A673 (cell line): ENCODE data around the gene ZNHIT1. TPM values are rescaled to one million over a fixed set of nuclear protein-coding genes. Genes with fewer than 3 reads are reported as not detected.

ENCODE experiments used
- BruUV-seq: library from RNA; stranded (reverse); fragments of 400-500 nt; replicated peaks from 2 replicates; lab custom pipeline; 2021; lab: Mats Ljungman, UMichigan
- CTCF ChIA-PET: fragments of 300-600 bp; sonication (Branson Sonifier 250); formaldehyde crosslinking; loops from one replicate; lab custom pipeline; 2022; ENCODE audit warnings: antibody characterized with exemption; lab: Charles Lee
- POLR2A ChIA-PET: fragments of 300-600 bp; sonication (Branson Sonifier 250); formaldehyde crosslinking; loops from one replicate; lab custom pipeline; 2022; ENCODE audit warnings: antibody characterized with exemption; ENCODE audit not compliant: low non-redundant PET; lab: Charles Lee
- DNase-seq: peaks from one replicate; pipeline ENCODE4 v3.0.0-alpha.2; 2015; ENCODE audit warnings: low spot score
- H3K27ac ChIP-seq: fragments of 200-600 bp; sonication (generic); 2 replicates; pipeline ENCODE4 v1.5.1; 2016; ENCODE audit warnings: mixed run types, low read depth, mild to moderate bottlenecking, mixed read lengths, antibody characterized with exemption, low read length; ENCODE audit not compliant: poor library complexity, severe bottlenecking
- H3K27me3 ChIP-seq: fragments of 200-600 bp; sonication (generic); replicated peaks from 2 replicates; pipeline ENCODE4 v1.6.1; 2017; ENCODE audit warnings: mixed run types, low read depth, mild to moderate bottlenecking, mixed read lengths, antibody characterized with exemption, low read length; ENCODE audit not compliant: insufficient read depth, poor library complexity
- H3K36me3 ChIP-seq: fragments of 200-600 bp; sonication (generic); 2 replicates; pipeline ENCODE4 v1.6.1; 2016; ENCODE audit warnings: mixed run types, mild to moderate bottlenecking, mixed read lengths, antibody characterized with exemption, low read length; ENCODE audit not compliant: insufficient read depth, poor library complexity, severe bottlenecking
- H3K4me1 ChIP-seq: fragments of 200-600 bp; sonication (generic); 2 replicates; pipeline ENCODE4 v1.6.1; 2017; ENCODE audit warnings: mixed run types, mild to moderate bottlenecking, mixed read lengths, antibody characterized with exemption, low read length; ENCODE audit not compliant: insufficient read depth, poor library complexity, severe bottlenecking
- H3K4me3 ChIP-seq: fragments of 200-600 bp; sonication (generic); 2 replicates; pipeline ENCODE4 v1.5.1; 2016; ENCODE audit warnings: low read depth, mixed run types, mild to moderate bottlenecking, mixed read lengths, low read length; ENCODE audit not compliant: poor library complexity, severe bottlenecking
- H3K9me3 ChIP-seq: fragments of 200-600 bp; sonication (generic); 2 replicates; pipeline ENCODE4 v1.6.1; 2016; ENCODE audit warnings: mixed run types, low read depth, mild to moderate bottlenecking, mixed read lengths, antibody characterized with exemption, low read length; ENCODE audit not compliant: poor library complexity, severe bottlenecking
- EZH2 ChIP-seq: fragments of 200-600 bp; sonication (generic); IDR thresholded peaks from 2 replicates; pipeline ENCODE4 v1.6.1; 2017; ENCODE audit warnings: borderline replicate concordance, low read depth, mild to moderate bottlenecking, mixed read lengths, antibody characterized with exemption, low read length; ENCODE audit not compliant: poor library complexity, severe bottlenecking
- intact Hi-C: fragments of 100-400 bp; cut with micrococcal nuclease; formaldehyde crosslinking; loops from one replicate; pipeline ENCODE4 v1.10.0; 2022; ENCODE audit not compliant: unreplicated experiment
- total RNA-seq: library from RNA; stranded (reverse); gene quantifications from 2 replicates; pipeline ENCODE4 v1.2.3, GENCODE V29; 2021
- TF ChIP-seq, protein P1 (sequence below): fragments of 300-800, 200-600 bp; sonication (generic); conservative IDR thresholded peaks from 2 replicates; pipeline ENCODE4 v1.5.1; 2017; ENCODE audit warnings: low read depth, mild to moderate bottlenecking, antibody characterized with exemption, low read length, moderate library complexity, mixed read lengths

ZNHIT1 gene
- total RNA-seq, 1 experiment from 2014 or later = 65.1 TPM

DNA sequence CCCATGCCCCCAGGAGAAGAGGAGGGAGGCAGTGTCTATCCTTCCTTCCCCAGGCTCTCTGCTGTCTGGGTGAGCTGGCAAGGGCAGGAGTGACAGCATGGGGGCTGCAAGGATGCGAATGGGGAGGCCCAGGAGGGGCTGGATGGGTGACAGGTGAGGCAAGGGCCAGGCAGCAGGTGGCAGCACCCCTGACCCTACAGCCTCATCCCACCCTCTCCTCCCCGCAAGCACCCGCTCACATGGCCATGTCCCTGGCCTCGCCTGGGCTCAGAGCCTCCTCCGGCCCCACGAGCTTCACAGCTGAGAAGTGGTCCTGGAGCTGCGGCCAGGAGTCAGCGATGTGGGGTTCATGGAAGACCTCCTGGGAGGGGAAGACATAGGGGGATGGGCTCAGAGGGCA lies 6.0 kb upstream of the ZNHIT1 start:
- Histone ChIP-seq H3K4me3 (no peak overlapping the region), H3K27me3 (no peaks in the 10 kb centered on the region), H3K9me3 (no peaks in the 10 kb centered on the region), H3K27ac (no peak overlapping the region), H3K36me3 (peaks cover 13% of the 10 kb centered on the region), H3K4me1 (peaks cover 23% of the 10 kb centered on the region)
- no TSS peak for BruUV-seq
- intact Hi-C loops = no loop called here
- CTCF ChIA-PET = interaction anchor here (0.6 kb wide), 1 partner anchor 127 kb away, joined by 11 read pairs; no protein-coding TSS in a partner anchor
- TF ChIP-seq EZH2 = no peak
- TF ChIP-seq, protein P1, sequence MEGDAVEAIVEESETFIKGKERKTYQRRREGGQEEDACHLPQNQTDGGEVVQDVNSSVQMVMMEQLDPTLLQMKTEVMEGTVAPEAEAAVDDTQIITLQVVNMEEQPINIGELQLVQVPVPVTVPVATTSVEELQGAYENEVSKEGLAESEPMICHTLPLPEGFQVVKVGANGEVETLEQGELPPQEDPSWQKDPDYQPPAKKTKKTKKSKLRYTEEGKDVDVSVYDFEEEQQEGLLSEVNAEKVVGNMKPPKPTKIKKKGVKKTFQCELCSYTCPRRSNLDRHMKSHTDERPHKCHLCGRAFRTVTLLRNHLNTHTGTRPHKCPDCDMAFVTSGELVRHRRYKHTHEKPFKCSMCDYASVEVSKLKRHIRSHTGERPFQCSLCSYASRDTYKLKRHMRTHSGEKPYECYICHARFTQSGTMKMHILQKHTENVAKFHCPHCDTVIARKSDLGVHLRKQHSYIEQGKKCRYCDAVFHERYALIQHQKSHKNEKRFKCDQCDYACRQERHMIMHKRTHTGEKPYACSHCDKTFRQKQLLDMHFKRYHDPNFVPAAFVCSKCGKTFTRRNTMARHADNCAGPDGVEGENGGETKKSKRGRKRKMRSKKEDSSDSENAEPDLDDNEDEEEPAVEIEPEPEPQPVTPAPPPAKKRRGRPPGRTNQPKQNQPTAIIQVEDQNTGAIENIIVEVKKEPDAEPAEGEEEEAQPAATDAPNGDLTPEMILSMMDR = no peak
- POLR2A ChIA-PET = interaction anchor here (0.6 kb wide), 1 partner anchor 46 kb away, joined by 7 read pairs; no protein-coding TSS in a partner anchor
- no peak for DNase-seq

DNA sequence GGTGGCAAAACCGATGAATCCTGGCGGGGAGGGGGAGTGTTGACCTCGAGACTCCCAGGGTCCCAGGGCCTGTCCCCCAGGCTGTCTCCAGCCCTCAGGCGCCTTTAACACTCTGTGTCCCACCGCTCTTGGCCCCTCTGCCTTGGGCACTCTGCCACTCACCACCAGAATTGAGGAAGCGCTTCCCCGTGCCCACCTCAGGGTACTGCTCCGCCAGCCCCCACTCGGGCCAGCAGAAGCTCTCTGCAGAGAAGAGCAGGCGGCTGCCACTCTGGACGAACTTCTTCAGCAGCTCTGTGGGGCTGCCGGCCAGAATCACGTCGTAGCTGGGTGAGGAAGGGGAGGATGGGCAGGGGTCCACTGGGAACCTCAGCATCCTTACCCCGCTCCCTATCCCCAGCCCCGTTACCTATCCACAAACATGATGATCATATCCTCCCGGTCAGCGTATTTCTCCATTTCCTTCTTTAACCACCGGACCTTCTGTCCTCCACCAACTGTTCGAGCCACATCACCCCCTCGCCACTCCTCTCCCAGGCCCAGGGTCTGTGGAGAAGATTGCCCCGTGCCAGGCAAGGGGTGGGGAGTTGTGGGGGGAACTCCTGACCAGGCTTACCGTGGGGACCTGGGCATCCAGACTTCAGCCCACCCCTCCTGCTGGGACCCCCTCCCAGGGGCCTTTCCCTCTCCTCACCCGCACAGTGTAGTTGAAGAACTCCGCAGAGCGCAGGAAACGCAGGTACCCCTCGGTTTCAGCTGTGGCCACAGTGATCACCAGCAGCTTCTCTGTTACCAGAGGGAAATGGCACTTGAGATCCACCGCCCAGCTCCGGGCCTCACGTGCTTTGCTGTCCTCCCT lies 1.7 kb upstream of the ZNHIT1 start:
- H3K4me3 ChIP-seq = peak overlapping the region; percentile 68
- POLR2A ChIA-PET = no interaction called here
- TF ChIP-seq EZH2 = no peak
- TF ChIP-seq, protein P1 = no peak
- H3K4me1 ChIP-seq = peaks cover 25% of the 10 kb centered on the region
- H3K27ac ChIP-seq = peak overlapping the region; percentile 78
- peaks cover 8% of the 10 kb centered on the region for H3K36me3 ChIP-seq
- no peaks in the 10 kb centered on the region for H3K9me3 ChIP-seq
- intact Hi-C loops = no loop called here
- TSS peak; percentile 68 for BruUV-seq
- no peak for DNase-seq
- no peaks in the 10 kb centered on the region for H3K27me3 ChIP-seq
- CTCF ChIA-PET = no interaction called here

DNA sequence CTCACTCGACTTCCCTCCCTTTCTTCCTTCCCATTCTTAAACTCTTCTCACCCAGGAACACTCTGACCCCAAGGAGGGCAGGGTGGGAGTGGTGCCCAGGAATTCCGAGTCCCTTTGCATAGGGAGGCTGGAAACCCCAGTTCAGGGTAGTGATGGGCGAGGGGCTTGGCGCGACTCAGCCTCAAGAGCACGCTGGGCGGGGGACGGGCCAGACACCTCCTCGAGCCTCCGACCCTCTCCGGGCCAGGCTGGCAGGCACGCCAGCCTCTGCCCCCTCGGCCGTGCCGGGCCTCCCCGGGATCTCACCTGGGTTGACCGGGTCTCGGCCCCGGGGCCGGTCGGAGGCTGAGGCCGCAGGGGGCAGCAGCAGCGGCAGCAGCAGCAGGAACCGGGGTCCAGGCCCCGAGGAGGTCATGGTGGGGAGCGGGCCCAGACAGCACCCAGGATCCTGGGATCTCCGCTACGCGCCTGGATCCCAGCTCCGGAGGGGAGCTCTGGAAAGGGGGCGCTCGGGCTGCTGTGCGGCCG lies 1.0 kb upstream of the ZNHIT1 start:
- Histone ChIP-seq H3K27me3 (no peaks in the 10 kb centered on the region), H3K4me3 (peak overlapping the region; percentile 68), H3K27ac (peak overlapping the region; percentile 78), H3K36me3 (peaks cover 4% of the 10 kb centered on the region), H3K4me1 (peaks cover 25% of the 10 kb centered on the region), H3K9me3 (no peaks in the 10 kb centered on the region)
- TF ChIP-seq EZH2 = no peak
- TF ChIP-seq, protein P1 = 0 out of 2 replicates have a peak, but pooled peaks have one; percentile 18
- ChIA-PET CTCF (interaction anchor here (0.7 to 1.4 kb wide), 4 partner anchors 18 to 73 kb away, joined by 3 to 7 read pairs (median 4); no protein-coding TSS in a partner anchor), POLR2A (no interaction called here)
- intact Hi-C loops = no loop called here
- DNase-seq = no peak
- BruUV-seq = no TSS peak
